Stomach smooth muscle (tissue), 2 donors: ENCODE data around the gene MAP3K10.

Source experiments
- H3K27ac ChIP-seq: one replicate; pipeline ENCODE4 v1.7.0; 2013; ENCODE audit warnings: mild to moderate bottlenecking, low read length, inconsistent platforms
- H3K27me3 ChIP-seq, 2 donors: one replicate each; pipeline ENCODE4 v1.7.0; 2013; ENCODE audit warnings: low read length in 2 of 2; ENCODE audit not compliant: insufficient read depth in 2 of 2, control insufficient read depth in 1 of 2
- H3K36me3 ChIP-seq, 2 donors: one replicate each; pipeline ENCODE4 v1.7.0; 2013; ENCODE audit warnings: low read length in 2 of 2; ENCODE audit not compliant: control insufficient read depth in 2 of 2, insufficient read depth in 2 of 2
- H3K4me1 ChIP-seq: one replicate; pipeline ENCODE4 v1.7.0; 2013; ENCODE audit warnings: low read length; ENCODE audit not compliant: control insufficient read depth, insufficient read depth
- H3K4me3 ChIP-seq, 2 donors: one replicate each; pipeline ENCODE4 v1.7.0; 2013; ENCODE audit warnings: low read length in 2 of 2
- H3K9ac ChIP-seq, 2 donors: one replicate each; pipeline ENCODE4 v1.7.0; 2013; ENCODE audit warnings: low read length in 2 of 2, mild to moderate bottlenecking in 1 of 2
- H3K9me3 ChIP-seq, 2 donors: one replicate each; pipeline ENCODE4 v1.7.0; 2013; ENCODE audit warnings: low read length in 2 of 2; ENCODE audit not compliant: control insufficient read depth in 2 of 2
- donor health status: healthy.
- donor health status: Pancreatic carcinoma.

MAP3K10 gene

GRCh38 chr19:40200341-40201099, 9.3 kb downstream of the MAP3K10 start:
- Histone ChIP-seq H3K9ac (no peak overlapping the region), H3K9me3 (peaks cover 0 to 8% of the 10 kb centered on the region in 2 donors), H3K36me3 (peaks cover 5 to 22% of the 10 kb centered on the region in 2 donors), H3K4me1 (no peaks in the 10 kb centered on the region), H3K27ac (no peak overlapping the region), H3K4me3 (no peak overlapping the region), H3K27me3 (no peaks in the 10 kb centered on the region)

DNA sequence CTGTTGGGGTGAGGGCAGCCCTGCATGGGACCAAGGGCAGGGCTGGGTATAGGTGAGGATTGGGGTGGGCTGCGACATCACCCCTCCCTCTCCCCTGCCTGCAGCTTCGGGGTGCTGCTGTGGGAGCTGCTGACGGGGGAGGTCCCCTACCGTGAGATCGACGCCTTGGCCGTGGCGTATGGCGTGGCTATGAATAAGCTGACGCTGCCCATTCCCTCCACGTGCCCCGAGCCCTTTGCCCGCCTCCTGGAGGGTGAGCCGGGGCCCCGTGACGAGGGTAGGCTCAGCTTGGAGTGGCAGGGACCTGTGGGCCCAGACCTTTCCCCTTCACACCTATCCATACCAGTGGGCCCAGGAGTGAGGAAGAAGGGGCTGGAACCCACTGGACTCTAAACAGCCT, 13.2 kb downstream of the MAP3K10 start:
- Histone ChIP-seq H3K4me1 (no peaks in the 10 kb centered on the region), H3K36me3 (peaks cover 9 to 31% of the 10 kb centered on the region in 2 donors), H3K27me3 (no peaks in the 10 kb centered on the region)

GRCh38 chr19:40205760-40206159, 14.5 kb downstream of the MAP3K10 start:
- peaks cover 11 to 34% of the 10 kb centered on the region in 2 donors for H3K36me3 ChIP-seq

More for the DNA sequence above, 13.2 kb downstream of the MAP3K10 start:
- Histone ChIP-seq H3K9ac (no peak overlapping the region), H3K9me3 (peaks cover 0 to 8% of the 10 kb centered on the region in 2 donors), H3K27ac (no peak overlapping the region), H3K4me3 (no peak overlapping the region)

GRCh38 chr19:40208602-40209001, 17.4 kb downstream of the MAP3K10 start:
- H3K27ac ChIP-seq, result no peak overlapping the region
- H3K27me3 ChIP-seq, result no peaks in the 10 kb centered on the region
- no peak overlapping the region for H3K4me3 ChIP-seq
- no peak overlapping the region for H3K9ac ChIP-seq
- peaks cover 0 to 8% of the 10 kb centered on the region in 2 donors for H3K9me3 ChIP-seq
- H3K4me1 ChIP-seq, result no peaks in the 10 kb centered on the region
- peaks cover 14 to 29% of the 10 kb centered on the region in 2 donors for H3K36me3 ChIP-seq

More at GRCh38 chr19:40205760-40206159, 14.5 kb downstream of the MAP3K10 start:
- no peak overlapping the region for H3K4me3 ChIP-seq
- peaks cover 0 to 8% of the 10 kb centered on the region in 2 donors for H3K9me3 ChIP-seq
- H3K27me3 ChIP-seq, result no peaks in the 10 kb centered on the region
- H3K9ac ChIP-seq, result no peak overlapping the region
- no peak overlapping the region for H3K27ac ChIP-seq
- H3K4me1 ChIP-seq, result no peaks in the 10 kb centered on the region

GRCh38 chr19:40210889-40211288, 19.7 kb downstream of the MAP3K10 start:
- H3K36me3 ChIP-seq, result peaks cover 9 to 16% of the 10 kb centered on the region in 2 donors

GRCh38 chr19:40213251-40213829, 22.1 kb downstream of the MAP3K10 start:
- Histone ChIP-seq H3K4me1 (peaks cover 4% of the 10 kb centered on the region), H3K27me3 (peaks cover 17 to 27% of the 10 kb centered on the region in 2 donors), H3K27ac (no peak overlapping the region), H3K36me3 (peaks cover 5 to 11% of the 10 kb centered on the region in 2 donors), H3K9me3 (no peaks in the 10 kb centered on the region), H3K9ac (no peak overlapping the region), H3K4me3 (no peak overlapping the region)

More at GRCh38 chr19:40210889-40211288, 19.7 kb downstream of the MAP3K10 start:
- H3K9ac ChIP-seq, result no peak overlapping the region
- H3K4me1 ChIP-seq, result no peaks in the 10 kb centered on the region
- H3K4me3 ChIP-seq, result no peak overlapping the region
- no peak overlapping the region for H3K27ac ChIP-seq
- H3K9me3 ChIP-seq, result no peaks in the 10 kb centered on the region
- peaks cover under 1 to 3% of the 10 kb centered on the region in 2 donors for H3K27me3 ChIP-seq

DNA sequence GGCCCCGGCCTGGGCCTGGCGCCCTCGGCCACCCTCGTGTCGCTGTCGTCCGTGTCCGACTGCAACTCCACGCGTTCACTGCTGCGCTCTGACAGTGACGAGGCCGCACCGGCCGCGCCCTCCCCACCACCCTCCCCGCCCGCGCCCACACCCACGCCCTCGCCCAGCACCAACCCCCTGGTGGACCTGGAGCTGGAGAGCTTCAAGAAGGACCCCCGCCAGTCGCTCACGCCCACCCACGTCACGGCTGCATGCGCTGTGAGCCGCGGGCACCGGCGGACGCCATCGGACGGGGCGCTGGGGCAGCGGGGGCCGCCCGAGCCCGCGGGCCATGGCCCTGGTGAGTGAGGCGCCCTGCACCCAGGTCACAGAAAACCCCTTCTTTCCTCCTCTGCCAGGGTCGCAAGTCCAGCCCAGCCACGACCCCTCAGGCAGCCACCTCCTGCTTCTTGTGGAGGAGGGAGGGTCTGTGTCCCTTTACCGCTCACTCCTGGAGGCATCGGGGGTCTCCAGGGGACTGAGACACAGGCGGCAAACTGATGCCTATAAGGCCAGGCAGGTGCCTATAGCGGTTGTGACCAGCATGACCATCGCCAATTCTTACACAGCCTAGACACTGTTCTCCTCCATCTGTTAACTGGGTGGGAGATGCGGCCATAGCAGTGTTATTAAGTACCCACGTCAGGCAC, 22.8 kb downstream of the MAP3K10 start:
- peaks cover 4% of the 10 kb centered on the region for H3K4me1 ChIP-seq
- no peaks in the 10 kb centered on the region for H3K9me3 ChIP-seq
- H3K36me3 ChIP-seq, result peaks cover 5 to 9% of the 10 kb centered on the region in 2 donors
- H3K27ac ChIP-seq, result no peak overlapping the region
- H3K9ac ChIP-seq, result no peak overlapping the region
- peaks cover 22 to 32% of the 10 kb centered on the region in 2 donors for H3K27me3 ChIP-seq
- no peak overlapping the region for H3K4me3 ChIP-seq

DNA sequence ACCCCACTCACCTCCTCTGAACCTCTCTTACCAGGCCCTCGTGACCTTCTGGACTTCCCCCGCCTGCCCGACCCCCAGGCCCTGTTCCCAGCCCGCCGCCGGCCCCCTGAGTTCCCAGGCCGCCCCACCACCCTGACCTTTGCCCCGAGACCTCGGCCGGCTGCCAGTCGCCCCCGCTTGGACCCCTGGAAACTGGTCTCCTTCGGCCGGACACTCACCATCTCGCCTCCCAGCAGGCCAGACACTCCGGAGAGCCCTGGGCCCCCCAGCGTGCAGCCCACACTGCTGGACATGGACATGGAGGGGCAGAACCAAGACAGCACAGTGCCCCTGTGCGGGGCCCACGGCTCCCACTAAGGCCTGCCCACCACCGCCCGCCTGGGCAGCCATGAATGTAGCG, 23.7 kb downstream of the MAP3K10 start:
- Histone ChIP-seq H3K36me3 (peaks cover 5% of the 10 kb centered on the region in 2 donors), H3K4me3 (no peak overlapping the region), H3K9me3 (no peaks in the 10 kb centered on the region), H3K27me3 (peaks cover 31 to 37% of the 10 kb centered on the region in 2 donors), H3K27ac (no peak overlapping the region), H3K9ac (no peak overlapping the region), H3K4me1 (peaks cover 4% of the 10 kb centered on the region)

DNA sequence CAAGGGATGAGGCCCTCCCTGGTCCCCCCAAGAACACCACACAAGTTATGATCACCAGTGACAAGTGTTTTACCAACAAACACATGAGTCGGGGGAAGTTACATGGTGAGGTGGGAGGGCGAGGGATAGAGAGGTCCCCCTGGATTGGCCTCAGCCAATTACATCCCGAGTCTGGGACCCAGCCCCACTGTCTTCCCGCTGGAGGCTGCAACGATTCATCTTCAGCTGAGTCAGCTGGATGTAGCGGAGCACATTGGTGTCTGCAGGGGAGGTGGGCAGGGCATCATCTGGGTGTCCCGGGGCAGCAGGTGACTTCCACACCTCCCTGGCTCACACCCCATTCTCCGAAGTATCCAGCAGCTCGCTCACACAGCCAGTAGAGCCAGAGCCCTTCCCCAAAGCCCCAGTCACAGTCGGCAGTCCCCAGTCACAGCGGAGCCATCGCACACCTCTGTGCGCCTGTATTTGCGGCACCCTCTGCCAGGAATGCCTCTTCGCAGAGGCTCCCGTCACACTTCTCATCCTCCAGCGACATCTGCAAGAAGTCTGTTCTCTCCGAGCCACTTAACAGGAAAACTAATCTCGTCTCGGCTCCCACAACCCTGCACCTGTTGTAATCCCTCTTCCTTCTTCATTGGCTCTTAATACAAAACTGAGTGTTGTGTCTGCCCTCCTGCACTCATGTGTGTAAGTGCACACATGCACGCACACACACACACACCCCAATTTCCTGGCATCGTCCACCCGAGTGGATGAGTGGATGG, 25.0 kb downstream of the MAP3K10 start:
- Histone ChIP-seq H3K4me1 (peaks cover 4% of the 10 kb centered on the region), H3K4me3 (no peak overlapping the region), H3K9me3 (no peaks in the 10 kb centered on the region), H3K27me3 (peaks cover 35 to 43% of the 10 kb centered on the region in 2 donors), H3K27ac (no peak overlapping the region), H3K9ac (no peak overlapping the region), H3K36me3 (no peaks in the 10 kb centered on the region)

DNA sequence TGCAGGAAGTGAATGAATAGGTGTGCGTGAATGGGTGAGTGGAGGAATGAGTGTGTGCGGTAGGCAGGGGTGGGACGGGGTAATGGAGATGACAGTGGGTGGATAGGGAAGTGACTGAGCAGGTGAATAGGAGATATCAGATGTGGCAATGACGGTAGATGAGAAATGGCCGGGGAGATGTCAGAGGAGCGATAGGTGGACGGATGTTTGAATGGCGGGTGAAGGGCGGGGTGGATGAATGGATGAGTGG, 25.5 kb downstream of the MAP3K10 start:
- Histone ChIP-seq H3K27ac (no peak overlapping the region), H3K4me3 (no peak overlapping the region), H3K27me3 (peaks cover 35 to 43% of the 10 kb centered on the region in 2 donors), H3K36me3 (no peaks in the 10 kb centered on the region), H3K4me1 (peaks cover 4% of the 10 kb centered on the region), H3K9ac (no peak overlapping the region), H3K9me3 (no peaks in the 10 kb centered on the region)
